HUDEP-2 (cell line): ENCODE data around the gene NRXN3.
A peak's percentile ranks its signal among the peaks of the same experiment; 100 is the strongest.

ENCODE experiments used
- DNase-seq, 76 experiments: peaks; one replicate each; lab custom pipeline; 2025; ENCODE audit not compliant: unreplicated experiment in 76 of 76; lab: John Stamatoyannopoulos, UW

NRXN3 gene

DNA sequence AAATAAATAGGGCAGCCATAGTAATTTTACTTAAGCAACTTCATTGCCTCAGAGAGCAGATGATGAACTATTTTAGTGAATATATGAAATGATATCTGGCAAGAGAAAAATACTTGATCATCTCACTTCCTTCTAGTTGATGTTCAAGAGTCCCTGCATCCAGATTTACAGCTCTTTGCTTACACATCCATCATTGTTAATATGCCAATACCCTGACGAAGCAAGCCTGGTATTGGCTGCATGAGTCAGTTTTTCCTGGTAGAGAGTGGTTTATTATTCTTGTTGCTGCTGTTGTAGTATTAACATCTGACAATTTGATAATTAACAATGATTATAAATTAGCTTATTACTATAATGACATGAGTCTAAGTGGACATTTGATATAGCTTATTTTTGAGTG is 681.9 kb downstream of the NRXN3 start:
- DNase-seq, result no peak

DNA sequence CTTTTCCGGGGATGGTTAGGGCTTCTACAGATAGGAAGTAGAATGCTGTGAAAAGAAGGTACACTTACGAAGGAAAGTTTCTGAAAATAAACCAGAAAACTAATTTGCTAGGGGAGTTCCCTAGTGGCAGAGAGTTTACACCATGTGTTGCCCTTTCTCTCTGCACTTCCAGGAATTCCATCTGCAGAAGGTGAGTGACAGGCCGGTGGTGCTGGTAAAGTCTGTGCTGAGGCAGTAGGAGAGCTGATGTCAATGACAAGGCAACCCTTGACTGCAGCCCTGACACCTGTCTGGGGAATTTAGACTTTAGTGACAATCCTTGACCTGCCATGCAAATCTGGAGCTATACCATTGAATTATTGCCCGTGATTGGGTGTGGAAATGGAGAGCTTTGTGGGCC is 687.8 kb downstream of the NRXN3 start:
- no peak for DNase-seq

DNA sequence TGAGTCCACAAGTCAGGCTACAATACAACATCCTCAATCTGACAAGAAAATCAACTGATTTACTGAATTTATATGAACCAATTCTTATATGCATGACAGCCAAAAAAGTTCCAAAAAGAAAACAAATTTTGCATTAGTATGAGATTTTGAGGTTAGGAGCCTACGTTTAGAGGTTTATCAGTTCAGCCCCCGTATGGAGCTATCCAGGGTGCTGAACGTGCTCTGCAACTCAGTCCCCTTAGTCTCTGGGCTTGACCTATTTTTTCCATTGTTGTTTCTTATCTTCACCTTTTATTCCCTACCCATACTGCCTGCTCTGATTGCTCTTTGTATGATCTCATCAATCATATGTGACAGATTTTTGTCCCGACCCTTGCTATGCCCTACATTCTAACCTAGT is 693.0 kb downstream of the NRXN3 start:
- DNase-seq, result peak in 31 of 76 experiments; percentile 1 to 46 (median 12)

DNA sequence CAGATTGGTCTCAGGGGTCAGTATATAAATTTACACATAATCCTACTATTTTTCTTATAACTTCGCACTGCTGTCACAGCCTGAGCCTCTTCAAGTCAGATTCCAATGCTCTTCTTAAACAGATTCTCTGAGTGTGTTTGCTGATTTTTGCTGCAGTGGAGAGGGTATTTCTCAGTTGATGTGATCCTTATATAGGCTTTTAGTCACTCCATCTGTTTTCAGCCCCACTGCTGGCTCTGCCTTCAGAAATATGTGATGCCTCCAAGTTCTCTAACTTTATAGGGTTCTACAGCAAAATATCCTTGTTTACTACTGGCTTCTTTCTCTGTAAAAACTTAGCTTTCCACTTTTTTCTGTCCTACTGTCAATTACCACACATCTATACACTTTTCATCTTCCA is 702.7 kb downstream of the NRXN3 start:
- DNase-seq, result no peak

DNA sequence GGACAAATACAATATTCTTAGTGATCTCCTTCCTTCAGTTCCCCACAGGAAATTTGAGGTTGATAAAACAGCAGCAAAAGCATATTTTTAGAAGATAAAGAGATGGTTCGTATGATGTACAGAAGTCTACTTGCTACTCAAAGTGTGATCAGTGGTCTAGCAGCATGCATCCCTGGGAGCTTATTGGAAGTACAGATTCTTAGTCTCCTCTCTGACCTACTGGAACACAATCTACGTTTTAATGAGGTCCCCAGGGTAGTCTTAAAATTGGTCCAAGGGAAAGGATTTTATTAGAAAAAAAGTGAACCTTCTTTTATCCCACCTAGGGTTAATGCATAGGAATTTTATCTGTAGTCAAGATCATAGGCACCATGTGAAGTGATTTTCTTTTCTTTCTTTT is 703.4 kb downstream of the NRXN3 start:
- DNase-seq, result no peak

DNA sequence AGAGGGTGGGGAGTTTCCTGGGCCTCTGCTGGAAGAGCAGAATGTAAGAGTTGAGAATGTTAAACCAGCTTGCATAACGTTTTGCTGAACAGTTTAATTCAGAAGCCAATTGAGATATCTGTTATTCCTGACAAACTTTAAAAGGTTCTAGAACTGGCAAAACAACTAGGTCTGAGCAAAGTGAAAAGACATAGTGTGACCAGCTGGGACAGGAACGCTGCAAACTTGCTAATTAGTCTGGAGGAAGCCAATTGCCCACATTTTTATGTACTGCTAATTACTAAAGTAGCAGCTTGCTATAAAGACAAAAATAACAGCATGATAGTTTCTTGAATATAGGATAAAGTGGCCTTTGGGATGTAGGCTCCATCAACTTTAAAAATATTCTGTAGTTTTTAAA is 704.9 kb downstream of the NRXN3 start:
- no peak for DNase-seq

DNA sequence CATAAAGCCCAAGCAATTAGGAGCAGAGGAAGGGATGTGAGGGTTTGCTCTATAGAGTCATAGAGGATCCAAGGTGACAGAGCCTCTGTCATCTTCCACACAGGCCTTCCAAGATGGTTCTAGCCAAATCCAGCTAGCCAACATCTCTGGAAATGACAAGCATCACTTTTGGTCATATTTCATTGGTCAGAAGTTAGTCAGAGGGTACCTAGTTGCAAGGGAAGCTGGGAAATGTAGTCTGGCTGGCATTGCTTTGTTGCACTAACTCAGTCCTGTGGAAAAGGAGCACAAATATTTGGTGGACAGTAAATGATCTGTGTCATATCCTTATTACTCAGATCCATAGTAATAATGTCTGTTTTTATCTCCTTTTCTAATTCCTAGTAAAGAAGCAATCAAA is 715.7 kb downstream of the NRXN3 start:
- no peak for DNase-seq

DNA sequence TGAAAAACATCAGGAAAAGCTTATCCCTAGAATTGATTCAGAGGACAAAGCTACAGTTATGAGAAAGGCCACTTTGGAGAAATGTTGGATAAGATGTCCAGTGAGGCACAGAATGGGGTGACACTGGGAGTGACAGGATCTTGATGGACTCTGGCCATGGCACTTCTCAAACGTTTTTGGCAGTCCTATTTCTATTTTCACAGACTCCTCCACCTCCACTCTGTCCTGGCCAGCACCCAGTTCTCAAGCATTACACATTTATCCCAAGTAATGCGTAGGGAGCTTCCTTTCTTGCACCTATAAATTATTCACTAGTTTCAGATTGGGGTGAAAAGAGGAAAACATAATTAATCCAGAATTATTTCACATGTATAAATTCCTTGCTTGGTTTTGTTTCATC is 727.3 kb downstream of the NRXN3 start:
- DNase-seq, result no peak

- DNase-seq, result peak in 16 of 76 experiments; percentile 0 to 30 (median 5)
These were observed 731.9 kb downstream of the NRXN3 start for GRCh38 chr14:78902010-78902623.

- no peak for DNase-seq
These were observed 733.9 kb downstream of the NRXN3 start for GRCh38 chr14:78904094-78904493.

- DNase-seq, result no peak
These were observed 747.3 kb downstream of the NRXN3 start for GRCh38 chr14:78917462-78917861.

GRCh38 chr14:78921856-78922255 is 751.7 kb downstream of the NRXN3 start:
- no peak for DNase-seq

DNA sequence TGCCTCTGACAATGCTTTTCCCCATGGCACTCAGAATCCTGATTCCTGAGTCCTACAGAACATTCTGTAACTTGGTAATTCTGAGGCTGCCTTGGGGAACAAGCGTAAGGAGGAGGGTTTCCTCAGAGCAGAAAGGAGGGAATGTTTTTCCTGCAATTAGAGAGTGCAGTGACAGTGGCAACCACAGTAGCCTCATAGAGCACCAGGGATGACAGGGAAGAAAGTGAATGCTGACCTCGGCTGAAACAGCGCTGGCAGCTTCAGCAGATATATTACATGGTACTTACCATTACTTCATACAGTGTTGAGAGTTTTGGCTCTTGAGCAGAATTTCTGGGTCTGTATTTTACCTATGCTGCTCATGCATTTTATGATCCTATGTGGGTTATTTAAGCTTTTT is 757.1 kb downstream of the NRXN3 start:
- DNase-seq, result no peak

DNA sequence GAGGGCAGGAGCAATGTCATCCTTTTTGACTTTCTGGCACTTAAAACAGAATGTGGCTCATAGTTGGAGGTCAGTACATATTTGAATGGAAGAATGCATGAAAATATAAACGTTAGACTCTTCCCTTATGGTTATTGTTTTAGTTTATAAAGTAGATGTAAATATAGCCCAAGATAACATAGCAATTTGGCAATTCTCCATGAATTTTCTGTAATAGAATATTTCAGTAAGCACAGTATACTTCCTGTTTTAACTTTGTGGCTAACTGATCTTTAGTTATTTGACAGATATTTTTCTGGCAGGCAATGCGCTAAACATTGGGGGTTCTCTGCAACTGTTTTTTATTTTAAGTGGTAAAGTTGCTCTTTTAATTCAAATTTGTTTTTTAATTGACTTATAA is 763.0 kb downstream of the NRXN3 start:
- DNase-seq, result no peak

GRCh38 chr14:78933948-78934524 is 763.9 kb downstream of the NRXN3 start:
- peak in 3 of 76 experiments; percentile 5 to 27 (median 9) for DNase-seq

- DNase-seq, result no peak
These were observed 776.8 kb downstream of the NRXN3 start for GRCh38 chr14:78946949-78947348.

DNA sequence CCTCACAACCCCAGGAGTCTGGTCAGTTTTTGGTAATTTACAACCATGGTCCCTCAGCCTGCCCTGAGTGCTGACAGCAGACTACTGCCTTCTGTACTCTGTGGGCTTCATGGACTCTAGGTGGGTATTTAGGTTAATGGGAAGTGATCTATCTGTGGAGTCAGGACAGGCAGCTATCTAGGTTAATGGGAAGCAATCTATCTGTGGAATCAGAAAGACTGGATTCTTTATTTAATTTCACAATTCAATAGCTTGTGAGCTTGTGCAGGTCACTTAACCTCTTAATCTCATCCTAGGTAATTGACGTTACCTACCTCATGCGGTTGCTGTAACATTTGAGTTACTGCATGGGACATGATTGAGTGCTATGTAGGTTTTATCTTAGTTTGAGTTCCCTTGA is 777.5 kb downstream of the NRXN3 start:
- DNase-seq, result no peak

DNA sequence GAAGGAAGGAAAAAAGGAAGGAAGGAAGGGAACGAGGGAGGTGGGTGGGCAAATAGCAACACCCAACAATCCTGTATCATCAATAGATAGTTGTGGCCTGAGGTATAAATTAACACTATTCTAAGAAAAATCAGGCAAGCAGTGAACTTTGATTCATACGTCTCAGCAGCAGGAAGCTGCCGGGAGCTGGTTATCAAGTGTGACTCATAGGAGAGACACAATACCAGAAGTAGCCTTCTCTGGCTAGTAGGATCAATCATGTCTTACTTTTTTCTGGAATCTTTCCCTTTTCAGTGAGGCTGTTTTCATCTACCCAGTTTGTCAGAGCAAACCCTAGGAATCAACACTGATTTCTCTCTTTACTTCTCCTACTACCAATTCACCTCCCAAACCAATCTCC is 780.5 kb downstream of the NRXN3 start:
- no peak for DNase-seq

GRCh38 chr14:78951602-78952001 is 781.4 kb downstream of the NRXN3 start:
- DNase-seq, result no peak

GRCh38 chr14:78959674-78960264 is 789.6 kb downstream of the NRXN3 start:
- peak in 44 of 76 experiments; percentile 0 to 55 (median 14) for DNase-seq

GRCh38 chr14:78967111-78967809 is 797.1 kb downstream of the NRXN3 start:
- no peak for DNase-seq

DNA sequence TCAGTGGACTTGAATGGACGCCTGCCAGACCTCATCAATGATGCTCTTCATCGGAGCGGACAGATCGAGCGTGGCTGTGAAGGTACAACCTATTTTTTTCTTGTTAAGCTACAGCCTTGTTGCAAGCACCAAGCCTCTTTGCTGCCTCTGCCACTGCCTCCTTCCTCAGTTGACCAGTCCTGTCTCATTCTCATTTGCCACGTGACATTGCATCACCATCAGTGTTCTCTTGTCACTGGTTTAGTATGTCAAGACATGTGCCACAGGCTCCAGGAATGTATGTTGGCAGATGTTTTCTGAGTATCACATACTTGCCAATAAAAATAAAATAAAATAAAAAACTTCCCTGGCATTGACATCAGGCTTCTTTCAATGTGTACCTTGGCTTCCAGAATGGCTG is 798.1 kb downstream of the NRXN3 start:
- DNase-seq, result no peak
